SKM-1 treated with dmso at 0.1 percent for 144 hours (cell line): ENCODE data around the gene MVD.
A peak's percentile ranks its signal among the peaks of the same experiment; 100 is the strongest.

Experiments
- DNase-seq: peaks from one replicate; lab custom pipeline; 2025; ENCODE audit not compliant: unreplicated experiment; lab: John Stamatoyannopoulos, UW

Gene MVD

GRCh38 chr16:88697831-88698615 lies 35.1 kb upstream of the MVD start:
- no peak for DNase-seq

GRCh38 chr16:88697116-88697830 lies 34.4 kb upstream of the MVD start:
- no peak for DNase-seq

GRCh38 chr16:88696441-88696840 lies 33.5 kb upstream of the MVD start:
- no peak for DNase-seq

GRCh38 chr16:88695753-88696152 lies 32.9 kb upstream of the MVD start:
- no peak for DNase-seq

- no peak for DNase-seq
Observed at GRCh38 chr16:88695218-88695617, 32.3 kb upstream of the MVD start.

- no peak for DNase-seq
Observed at GRCh38 chr16:88694221-88695087, 31.6 kb upstream of the MVD start.

- no peak for DNase-seq
Observed at GRCh38 chr16:88693420-88694177, 30.7 kb upstream of the MVD start.

- no peak for DNase-seq
Observed at GRCh38 chr16:88692861-88693260, 30.0 kb upstream of the MVD start.

- peak; percentile 92 for DNase-seq
Observed at GRCh38 chr16:88691924-88692560, 29.2 kb upstream of the MVD start.

GRCh38 chr16:88691129-88691813 lies 28.4 kb upstream of the MVD start:
- no peak for DNase-seq

- no peak for DNase-seq
Observed at GRCh38 chr16:88690341-88691128, 27.6 kb upstream of the MVD start.

GRCh38 chr16:88688013-88688778 lies 25.3 kb upstream of the MVD start:
- DNase-seq = no peak

- no peak for DNase-seq
Observed at GRCh38 chr16:88687676-88688012, 24.8 kb upstream of the MVD start.

- DNase-seq = no peak
Observed at GRCh38 chr16:88687254-88687576, 24.3 kb upstream of the MVD start.

- peak; percentile 69 for DNase-seq
Observed at GRCh38 chr16:88686439-88687253, 23.8 kb upstream of the MVD start, which contains the start of gene SNAI3. SNAI3 (minus strand) TSS chr16:88686507; CDS start chr16:88686406, 101 bp downstream.

- DNase-seq = no peak
Observed at GRCh38 chr16:88686062-88686438, 23.2 kb upstream of the MVD start.
